GM19452 (cell line): Measurements from ENCODE around the gene SRSF4.
"Not testable (repeated sequence)": the region's sequence is repeated elsewhere in the genome, so short reads cannot be mapped to it uniquely, and the experiment has no call there.

Source experiments
- ATAC-seq: cut with Tn5 transposase; IDR thresholded peaks from one replicate; pipeline ENCODE4 v1.9.1; 2021; ENCODE audit not compliant: unreplicated experiment

Gene SRSF4

GRCh38 chr1:29166291-29166878 is 15.3 kb downstream of the SRSF4 start:
- ATAC-seq: no peak

GRCh38 chr1:29164588-29164987 is 17.1 kb downstream of the SRSF4 start:
- no peak for ATAC-seq

- no peak for ATAC-seq
These were observed 19.1 kb downstream of the SRSF4 start for GRCh38 chr1:29162476-29163138.

- no peak for ATAC-seq
These were observed 19.7 kb downstream of the SRSF4 start for GRCh38 chr1:29162025-29162424.

DNA sequence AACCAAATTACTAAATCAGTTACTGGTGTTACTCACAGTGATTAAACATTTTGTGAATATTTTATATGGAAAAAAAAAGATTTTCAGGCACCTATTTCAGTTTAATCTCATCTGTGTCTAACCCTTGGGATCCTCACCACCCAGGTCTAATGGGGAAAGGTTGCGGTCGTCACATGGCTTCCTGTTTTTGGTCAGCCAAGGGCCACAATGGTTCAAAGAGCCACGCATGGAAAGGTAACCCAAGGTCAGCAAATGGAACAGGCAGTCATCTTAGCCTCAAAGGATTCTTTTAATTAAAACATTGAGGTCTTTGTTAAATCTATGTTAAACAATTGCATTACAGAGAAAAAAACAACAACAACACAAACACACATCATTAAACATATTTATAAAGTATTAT is 21.9 kb downstream of the SRSF4 start:
- ATAC-seq: no peak

- no peak for ATAC-seq
These were observed 24.5 kb downstream of the SRSF4 start for GRCh38 chr1:29157269-29157601.

DNA sequence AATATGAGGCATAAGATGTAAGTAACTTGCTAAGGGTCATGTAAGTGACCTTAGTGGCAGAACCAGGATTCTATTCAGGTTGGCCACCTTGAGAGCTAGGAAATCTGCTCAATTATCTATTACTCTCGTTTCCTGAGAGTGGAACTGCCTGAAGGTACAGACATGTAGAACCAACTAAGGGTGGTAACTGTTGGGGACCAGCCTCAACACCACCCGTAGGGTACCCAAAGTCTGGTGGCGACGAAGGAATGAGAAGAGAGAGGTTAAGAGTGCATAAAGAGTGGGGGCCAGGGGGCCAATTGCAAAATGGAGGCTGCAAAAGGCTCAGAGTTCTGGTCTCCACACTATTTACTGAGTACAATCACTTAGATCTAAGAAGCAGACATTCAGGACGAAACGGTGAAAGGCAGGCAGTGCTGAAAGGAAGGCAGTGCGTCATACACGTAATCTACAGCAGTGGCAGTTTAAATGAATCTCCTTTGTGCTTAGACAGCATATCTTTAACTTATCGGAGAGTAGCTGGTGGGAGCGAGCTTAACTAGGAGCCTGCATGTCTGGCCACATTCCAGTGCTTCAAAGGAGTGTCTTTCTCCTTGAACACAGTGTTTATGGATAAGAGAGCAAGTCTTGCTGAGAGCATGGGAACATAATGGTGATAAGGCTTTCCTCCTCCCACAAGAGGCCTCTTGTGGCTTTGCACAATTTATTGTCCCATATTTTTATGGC is 25.0 kb downstream of the SRSF4 start:
- ATAC-seq: no peak

DNA sequence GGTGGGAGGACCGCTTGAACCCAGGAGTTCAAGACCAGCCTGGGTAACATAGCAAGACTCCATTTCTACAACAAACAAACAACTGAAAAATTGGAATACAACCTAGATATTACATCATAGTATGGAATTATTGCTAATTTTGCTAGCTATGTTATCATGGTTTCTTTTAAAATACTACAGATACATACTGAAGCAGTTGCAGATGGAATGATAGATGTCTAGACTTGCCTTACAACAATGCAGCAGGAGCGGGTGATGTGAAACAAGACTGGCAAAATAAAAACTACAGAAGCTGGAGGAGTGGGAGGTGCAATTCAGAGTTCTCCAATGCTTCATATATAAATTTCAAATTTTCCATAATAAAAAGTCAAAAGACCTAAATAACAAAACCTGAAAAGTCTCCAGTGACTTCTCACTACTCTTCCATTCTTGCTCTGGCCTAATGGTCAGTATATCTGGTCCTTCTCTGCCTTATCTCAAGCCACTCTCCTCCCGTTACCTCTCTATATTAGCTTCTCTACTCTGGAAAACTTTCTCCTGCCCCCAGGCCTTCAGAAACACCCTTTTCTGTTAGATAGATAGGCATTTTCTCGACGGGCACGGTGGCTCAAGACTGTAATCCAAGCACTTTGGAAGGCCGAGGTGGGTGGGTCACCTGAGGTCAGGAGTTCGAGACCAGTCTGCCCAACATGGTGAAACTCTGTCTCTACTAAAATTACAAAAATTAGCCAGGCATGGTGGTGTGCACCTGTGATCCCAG is 29.5 kb downstream of the SRSF4 start:
- ATAC-seq: no peak

GRCh38 chr1:29150346-29150745 is 31.4 kb downstream of the SRSF4 start:
- ATAC-seq: not testable (repeated sequence)

GRCh38 chr1:29148656-29149491 is 32.8 kb downstream of the SRSF4 start:
- ATAC-seq: no peak

DNA sequence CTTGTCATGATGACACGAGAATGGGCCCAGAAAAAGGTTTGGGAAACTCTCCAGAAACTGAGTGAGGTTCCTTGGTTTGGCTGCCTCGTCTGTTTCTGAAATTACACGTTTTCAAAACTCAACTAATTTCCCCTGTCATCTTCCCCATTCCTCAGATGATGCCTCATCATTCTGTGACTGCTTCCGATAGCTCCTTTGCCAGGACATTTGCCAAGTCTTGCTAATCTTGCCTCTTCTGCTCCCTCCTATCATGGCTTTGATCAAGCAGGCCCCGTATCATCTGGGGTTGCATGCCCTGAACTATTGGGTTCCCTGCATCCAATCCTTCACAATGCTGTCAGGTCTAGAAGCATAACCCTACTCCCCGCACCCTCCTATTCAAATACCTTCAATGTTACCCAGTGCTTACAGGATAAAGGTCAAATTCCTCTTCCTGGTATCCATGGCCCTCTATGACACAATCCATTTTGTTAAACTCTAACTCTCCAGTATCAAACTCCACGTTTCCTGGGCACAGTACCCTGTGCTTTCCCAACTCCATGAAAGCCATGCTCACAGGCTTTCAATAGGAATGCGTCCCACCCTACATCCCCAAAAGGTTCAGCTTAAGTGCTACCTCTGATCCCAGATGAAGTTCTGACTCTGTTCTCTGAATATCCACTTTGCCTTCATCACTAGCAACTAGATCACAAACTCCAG is 35.8 kb downstream of the SRSF4 start:
- no peak for ATAC-seq

GRCh38 chr1:29144178-29144577 is 37.5 kb downstream of the SRSF4 start:
- ATAC-seq: no peak

- no peak for ATAC-seq
These were observed 39.0 kb downstream of the SRSF4 start for GRCh38 chr1:29142714-29143113.

DNA sequence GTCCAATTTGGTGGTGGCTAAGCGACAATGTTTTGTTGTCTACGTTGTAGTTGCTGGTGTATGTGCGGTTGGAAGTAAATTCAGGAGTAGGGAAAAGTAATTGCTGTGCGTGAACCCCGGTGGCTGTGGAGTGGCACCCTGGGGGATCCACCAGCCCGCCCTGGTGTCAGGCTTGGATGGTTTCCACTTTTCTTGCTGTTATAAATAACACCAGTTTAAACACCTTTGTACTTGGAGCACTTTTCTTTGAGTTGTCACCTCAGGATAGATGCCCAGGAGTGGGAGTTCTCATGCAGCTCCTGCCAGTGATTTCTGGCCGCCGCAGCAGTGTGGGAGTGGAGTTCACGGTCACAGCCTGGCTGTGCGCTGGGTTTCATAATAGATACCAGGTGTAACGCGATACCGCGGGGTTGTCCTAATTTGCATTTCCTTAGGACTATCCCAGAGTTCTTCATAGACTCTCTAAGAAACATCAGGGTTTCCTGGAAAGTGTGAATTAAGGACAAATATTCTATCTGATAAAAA is 45.2 kb downstream of the SRSF4 start:
- no peak for ATAC-seq

- no peak for ATAC-seq
These were observed 47.0 kb downstream of the SRSF4 start for GRCh38 chr1:29134695-29135028.

DNA sequence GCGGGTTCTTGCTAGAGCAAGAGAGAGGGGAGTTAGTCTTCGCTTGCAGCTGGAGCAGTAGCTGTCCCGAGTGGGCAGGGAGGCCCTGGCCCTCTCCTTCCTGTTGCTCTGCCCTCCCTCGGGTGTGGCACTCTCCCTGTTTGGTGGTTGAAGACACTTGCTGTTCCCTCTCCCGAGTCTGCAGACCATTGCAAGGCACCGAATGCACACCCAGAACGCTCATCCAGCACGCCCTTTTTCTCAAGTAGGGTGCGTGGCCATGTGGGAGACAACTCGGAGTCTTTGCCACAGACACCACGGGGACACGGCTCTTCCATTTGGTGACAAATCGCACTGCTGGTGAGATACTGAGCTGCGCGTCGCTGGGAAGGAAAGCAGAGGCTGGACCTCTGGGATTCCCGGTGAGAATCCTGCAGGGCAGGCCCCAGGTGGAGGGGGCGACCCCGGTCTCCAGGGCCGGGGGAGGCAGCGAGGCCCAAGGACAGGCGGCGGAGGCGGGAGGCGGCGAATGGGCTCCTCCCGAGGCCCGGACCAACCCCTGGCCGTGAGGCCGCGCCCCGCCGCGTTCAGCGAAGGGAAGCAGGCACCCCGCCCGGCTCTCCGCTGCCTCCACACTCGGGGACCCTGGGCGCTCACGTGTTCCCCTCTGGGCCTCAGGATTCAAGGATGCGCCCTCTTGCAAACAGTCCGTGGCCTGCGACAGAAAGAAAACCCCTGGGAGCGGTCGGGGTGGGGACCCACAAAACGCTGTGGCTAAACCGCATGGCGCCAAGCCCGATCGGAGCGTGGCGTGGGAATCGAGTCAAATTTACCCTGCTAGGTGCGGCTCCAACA is 47.6 kb downstream of the SRSF4 start:
- ATAC-seq: no peak

DNA sequence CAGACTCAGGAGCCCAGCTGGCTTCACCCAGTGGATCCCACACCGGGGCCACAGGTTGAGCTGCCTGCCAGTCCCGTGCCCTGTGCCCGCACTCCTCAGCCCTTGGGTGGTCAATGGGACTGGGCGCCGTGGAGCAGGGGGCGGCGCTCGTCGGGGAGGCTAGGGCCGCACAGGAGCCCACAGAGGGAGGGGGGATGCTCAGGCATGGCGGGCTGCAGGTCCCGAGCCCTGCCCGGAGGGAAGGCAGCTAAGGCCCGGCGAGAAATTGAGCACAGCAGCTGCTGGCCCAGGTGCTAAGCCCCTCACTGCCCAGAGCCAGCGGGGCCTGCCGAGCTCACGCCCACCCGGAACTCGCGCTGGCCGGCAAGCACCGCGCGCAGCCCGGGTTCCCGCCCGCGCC is 50.6 kb downstream of the SRSF4 start:
- not testable (repeated sequence) for ATAC-seq

DNA sequence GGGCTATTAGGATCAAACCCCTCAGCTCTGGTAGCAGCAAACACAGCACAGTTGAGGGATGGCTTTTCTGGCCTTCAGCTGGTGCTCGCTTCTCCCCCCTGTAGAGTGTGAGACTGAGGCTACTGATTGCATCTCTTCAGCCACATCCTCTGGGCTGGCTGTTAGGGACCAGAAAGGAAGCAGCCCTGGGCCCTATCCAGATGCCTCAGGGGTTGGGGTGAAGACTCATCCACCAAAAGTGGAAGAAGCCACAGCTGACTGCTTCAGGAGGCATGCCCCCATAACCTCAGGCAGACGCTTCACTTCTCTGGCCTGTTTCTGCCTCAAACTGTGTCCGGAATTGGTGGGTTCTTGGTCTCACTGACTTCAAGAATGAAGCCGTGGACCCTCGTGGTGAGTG is 51.8 kb downstream of the SRSF4 start:
- no peak for ATAC-seq

- no peak for ATAC-seq
These were observed 53.0 kb downstream of the SRSF4 start for GRCh38 chr1:29128739-29129138.
